Forelimb muscle (tissue), 1 donor: Measurements from ENCODE around the gene KIF19. TPM values are rescaled to one million over a fixed set of nuclear protein-coding genes. Genes with fewer than 3 reads are reported as not detected.
"Not testable (repeated sequence)": the region's sequence is repeated elsewhere in the genome, so short reads cannot be mapped to it uniquely, and the experiment has no call there.

Experiments used
- DNase-seq: peaks from one replicate; pipeline ENCODE4 v3.0.0-alpha.2; 2013; ENCODE audit warnings: low read depth
- polyA plus RNA-seq: library from polyadenylated mRNA; unstranded; fragments of 120-200 nt; gene quantifications from one replicate; pipeline ENCODE4 v1.2.1, GENCODE V29; 2013; ENCODE audit not compliant: insufficient read length

Gene KIF19, protein sequence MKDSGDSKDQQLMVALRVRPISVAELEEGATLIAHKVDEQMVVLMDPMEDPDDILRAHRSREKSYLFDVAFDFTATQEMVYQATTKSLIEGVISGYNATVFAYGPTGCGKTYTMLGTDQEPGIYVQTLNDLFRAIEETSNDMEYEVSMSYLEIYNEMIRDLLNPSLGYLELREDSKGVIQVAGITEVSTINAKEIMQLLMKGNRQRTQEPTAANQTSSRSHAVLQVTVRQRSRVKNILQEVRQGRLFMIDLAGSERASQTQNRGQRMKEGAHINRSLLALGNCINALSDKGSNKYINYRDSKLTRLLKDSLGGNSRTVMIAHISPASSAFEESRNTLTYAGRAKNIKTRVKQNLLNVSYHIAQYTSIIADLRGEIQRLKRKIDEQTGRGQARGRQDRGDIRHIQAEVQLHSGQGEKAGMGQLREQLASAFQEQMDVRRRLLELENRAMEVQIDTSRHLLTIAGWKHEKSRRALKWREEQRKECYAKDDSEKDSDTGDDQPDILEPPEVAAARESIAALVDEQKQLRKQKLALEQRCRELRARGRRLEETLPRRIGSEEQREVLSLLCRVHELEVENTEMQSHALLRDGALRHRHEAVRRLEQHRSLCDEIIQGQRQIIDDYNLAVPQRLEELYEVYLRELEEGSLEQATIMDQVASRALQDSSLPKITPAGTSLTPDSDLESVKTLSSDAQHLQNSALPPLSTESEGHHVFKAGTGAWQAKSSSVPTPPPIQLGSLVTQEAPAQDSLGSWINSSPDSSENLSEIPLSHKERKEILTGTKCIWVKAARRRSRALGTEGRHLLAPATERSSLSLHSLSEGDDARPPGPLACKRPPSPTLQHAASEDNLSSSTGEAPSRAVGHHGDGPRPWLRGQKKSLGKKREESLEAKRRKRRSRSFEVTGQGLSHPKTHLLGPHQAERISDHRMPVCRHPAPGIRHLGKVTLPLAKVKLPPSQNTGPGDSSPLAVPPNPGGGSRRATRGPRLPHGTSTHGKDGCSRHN
- 1.8 TPM for polyA plus RNA-seq

DNA sequence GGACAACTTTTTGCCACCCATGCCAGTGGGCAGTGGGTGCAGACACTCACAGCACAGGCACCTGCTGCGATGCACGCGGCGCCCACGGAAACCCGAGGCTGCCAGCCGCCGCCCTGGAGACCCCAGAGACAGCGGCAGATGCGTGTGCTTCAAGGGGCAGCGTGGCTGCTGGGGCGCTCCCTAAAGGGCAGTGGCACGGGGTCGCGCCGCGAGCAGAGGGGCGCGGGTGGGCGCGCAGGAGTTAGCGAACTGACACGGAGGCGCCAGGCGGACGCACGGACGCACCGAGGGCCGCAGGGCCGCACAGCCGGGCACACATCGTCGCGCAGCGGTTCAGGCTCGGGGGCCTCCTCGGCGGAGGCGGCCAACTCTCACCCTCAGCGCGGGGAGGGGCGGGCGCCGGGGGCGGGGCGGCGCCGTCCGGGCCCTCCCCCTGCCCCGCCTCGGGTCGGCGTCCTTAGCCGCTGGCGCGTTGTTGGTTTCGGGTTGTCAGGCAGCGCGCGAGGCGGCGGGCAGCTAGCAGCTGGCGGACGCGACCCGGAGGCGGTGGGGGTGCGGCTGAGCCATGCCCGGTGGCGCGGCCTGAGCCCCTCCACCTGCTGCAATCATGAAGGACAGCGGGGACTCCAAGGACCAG, at the start of gene KIF19:
KIF19 (plus strand) TSS at position 484 of the 637 bp plus-strand sequence; CDS start at position 608, 124 bp downstream.
- DNase-seq: no peak

DNA sequence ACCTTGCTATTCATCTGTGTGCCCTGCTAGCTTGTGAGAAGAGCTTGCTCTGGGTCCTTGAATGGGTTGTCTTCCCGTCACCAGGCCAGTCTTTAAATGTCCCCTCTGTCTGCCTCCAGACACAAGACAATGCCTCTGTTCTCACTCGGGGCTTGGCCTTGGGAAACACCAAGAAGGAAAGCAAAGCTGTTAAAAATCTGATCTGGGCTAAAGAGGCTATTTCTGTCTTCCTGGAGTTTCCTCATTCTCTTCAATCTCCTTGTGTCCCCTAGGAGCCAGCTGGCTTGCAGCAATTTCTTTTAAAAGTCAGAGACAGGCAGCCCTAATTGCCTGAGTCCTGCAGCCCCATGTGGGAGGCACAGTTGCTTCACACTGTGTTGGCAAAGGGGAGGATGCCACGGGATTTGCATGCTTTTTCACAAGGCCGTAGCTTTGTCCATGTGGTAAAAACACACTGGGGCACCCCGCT, 49.5 kb upstream of the KIF19 start:
- DNase-seq: no peak

DNA sequence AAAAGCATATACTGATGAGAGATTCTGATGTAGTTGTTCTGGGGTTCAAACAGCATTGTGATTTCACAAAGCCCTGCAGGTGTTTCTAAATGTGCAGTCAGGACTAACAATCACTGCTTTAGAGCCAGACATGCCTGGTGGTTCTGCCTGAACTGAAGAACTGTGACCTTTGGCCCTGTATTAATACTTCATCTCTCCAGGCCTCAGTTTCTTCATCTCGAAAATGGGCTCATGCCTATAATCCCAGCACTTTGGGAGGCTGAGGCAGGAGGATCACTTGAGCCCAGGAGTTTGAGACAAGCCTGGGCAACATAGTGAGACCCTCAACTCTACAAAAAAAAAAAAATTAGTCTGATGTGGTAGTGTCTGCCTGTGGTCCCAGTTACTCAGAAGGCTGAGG, 48.1 kb upstream of the KIF19 start:
- DNase-seq: no peak

DNA sequence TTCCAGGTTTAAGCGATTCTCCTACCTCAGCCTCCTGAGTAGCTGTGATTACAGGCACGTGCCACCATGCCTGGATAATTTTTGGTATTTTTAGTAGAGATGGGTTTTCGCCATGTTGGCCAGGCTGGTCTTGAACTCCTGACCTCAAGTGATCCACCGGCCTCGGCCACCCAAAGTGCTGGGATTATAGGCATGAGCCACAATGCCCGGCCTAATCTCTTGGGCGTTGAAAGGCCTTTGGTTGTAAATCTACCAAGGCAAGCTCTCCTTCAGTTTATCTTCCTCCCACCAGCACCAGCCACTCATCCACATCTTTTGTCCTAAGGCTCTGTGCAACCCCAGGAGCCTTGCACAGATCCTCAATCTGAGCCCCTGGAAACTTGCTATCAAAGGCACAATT, 46.4 kb upstream of the KIF19 start:
- DNase-seq: not testable (repeated sequence)

DNA sequence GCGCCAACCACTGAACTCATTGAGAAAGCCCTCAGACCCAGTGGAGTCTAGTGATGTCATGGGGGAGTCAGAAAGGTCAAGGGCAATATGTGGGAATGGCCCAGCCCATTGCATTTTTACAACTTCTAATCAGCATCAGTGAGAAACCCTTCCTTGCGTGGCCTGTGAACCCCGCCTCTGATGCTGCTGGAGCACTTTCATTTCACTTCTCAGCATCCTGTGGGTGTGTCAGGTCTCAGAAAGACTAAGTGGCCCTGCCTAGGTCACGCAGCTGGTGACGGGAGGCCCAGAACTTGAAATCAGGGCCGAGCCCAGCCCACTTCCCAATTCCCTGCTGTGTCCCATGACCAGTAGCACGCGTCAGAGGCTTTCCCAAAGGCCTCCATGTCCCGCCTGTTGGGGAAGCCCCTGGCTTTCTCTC, 45.9 kb upstream of the KIF19 start:
- no peak for DNase-seq

DNA sequence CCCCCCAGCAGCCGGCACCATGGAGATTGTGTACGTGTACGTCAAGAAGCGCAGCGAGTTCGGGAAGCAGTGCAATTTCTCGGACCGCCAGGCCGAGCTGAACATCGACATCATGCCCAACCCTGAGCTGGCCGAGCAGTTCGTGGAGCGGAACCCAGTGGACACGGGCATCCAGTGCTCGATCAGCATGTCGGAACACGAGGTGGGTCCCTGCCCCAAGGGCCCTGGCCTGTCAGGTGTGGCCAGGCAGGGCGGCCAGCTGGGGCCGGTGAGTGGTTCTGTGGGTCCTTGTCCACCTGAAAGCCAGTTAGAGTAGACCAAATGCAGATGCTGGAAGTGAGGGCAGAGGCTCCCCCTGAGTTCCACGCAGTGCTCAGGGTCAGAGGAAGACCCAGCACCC, 44.2 kb upstream of the KIF19 start:
- no peak for DNase-seq

DNA sequence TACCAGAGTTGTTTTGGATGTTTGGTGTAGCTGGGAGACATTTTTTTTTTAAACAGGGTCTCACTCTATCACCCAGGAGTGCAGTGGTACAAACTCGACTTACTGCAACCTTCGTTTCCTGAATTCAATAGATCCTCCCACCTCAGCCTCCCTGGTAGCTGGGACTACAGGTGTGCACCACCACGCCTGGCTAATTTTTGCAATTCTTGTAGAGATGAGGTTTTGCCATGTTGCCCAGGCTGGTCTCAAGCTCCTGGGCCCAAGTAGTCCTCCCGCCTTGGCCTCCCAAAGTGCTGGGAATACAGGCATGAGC, 43.8 kb upstream of the KIF19 start:
- not testable (repeated sequence) for DNase-seq

DNA sequence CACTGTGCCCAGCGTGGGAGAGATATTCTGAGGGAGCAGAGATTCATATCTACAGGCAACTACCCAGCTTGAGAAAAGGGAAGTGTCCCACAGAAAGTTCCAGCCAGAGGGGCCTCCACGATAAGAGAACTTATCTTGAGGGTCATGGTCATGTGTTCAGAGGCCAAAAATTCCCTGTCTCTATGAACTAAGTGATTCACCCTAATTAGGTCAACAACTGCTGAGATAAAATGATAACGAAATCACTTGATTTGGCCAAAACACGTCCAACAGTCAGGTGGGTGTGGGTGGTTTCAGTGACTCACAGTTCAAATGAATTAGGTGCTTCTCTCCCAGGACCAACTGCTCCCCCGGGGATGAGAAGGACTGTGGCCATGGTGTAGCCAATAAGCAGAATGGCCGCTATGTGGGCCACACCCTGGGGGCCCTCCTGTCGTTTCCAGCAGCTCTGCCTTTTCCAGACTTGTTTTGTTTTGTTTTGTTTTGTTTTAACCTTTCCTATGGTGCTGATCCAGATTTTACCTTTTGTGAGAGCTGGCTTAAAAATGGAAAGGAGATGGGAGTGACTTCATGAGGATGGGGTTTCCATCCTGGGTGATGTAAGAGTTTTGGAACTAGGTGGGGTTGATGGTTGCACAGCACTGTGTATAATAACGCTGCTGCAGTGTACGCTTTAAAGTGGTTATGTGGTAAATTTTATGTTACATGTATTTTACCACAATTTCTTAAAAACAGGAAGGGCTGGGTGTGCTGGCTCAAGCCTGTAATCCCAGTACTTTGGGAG, 43.2 kb upstream of the KIF19 start:
- DNase-seq: no peak

DNA sequence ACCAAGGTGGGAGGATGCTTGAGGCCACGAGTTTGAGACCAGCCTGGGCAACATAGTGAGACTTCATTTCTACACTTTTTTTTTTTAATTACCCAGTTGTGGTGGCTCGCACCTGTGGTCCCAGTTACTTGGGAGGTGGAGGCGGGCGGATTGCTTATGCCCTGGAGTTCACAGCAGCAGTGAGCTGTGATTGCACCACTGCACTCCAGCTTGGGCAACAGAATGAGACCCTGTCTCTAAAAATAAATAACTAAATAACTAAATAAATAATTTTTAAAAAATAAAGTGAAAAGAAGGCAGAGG, 42.7 kb upstream of the KIF19 start:
- DNase-seq: no peak

DNA sequence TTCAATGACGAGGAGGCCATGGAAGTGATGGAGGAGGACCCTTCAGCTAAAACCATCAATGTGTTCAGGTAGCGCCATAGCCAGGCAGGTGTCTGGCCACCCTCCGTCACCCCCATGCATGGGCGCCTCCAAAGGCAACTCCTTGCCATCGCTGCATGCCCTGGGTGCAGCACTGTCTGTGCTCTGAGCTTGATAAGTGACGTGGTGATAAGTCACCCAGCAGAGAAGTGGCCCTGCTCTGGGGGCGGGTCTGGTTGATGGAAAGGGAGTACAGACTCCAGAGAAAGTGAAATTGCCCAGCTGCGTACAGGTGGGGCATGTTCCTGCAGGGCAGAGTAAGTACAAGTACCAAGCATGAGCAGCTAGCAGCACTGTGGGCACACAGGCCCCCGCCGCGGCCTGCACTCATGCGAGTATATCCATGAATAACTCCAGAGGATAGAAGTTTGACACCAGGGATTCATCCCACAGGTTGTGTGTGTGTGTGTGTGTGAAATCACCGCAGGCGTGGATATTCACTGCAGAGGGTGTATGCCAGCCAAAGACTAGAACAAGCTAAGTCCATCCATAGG, 38.9 kb upstream of the KIF19 start:
- no peak for DNase-seq

DNA sequence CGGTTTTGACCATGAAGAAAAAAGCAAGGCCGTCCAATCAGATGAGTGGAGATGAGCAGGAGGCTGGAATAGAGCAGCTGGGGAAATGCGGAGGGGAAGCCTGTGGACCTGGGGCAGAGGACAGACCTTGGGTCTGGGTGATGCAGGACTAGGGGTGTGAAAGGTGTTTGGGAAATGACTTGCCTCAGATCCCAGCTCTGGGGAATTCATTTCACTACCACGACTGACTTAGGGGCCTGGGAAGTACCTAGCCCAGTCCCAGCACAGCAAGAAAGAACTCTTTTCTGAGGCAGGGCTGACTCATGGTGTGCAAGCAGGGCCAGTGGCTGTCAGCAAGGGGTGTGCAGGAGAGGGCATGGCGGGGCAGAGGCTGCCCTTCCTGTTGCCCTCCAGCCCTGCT, 37.2 kb upstream of the KIF19 start:
- no peak for DNase-seq

DNA sequence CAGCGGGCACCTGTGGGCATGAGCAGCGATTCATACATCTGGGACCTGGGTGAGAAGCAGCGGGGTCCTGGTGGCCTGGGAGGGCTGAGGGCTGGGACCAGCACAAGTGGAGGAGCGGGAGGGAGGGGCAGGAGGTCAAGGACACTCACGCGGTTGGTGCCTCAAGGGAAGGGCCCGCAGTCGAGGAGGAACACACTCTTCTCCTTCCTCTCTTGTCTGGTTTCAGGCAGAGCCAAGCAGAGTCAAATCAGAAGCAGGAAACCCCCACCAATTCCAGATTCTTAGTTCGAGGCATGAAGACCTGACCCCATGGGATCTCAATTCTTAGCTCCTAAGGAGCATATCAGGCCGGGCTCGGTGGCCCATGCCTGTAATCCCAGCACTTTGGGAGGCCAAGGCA, 36.3 kb upstream of the KIF19 start:
- DNase-seq: no peak

DNA sequence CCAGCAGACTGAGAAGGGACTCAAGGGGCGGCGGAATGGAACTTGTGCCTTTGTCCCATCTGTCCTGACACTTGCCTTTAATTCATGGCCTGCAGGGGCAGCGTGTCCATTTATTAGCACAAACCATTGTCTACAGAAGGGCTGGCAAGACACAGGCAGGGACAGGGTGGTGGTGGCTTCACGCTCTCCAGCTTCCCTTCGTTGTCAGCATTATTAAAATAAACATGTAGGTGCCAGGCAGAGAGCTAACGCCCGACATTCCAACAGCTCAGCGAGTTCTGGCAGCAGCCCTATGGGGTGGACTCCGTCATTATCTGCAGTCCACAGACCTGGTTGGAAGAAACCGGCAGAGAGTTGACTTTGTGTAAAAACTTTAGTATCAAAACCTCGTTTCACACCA, 35.7 kb upstream of the KIF19 start:
- no peak for DNase-seq

DNA sequence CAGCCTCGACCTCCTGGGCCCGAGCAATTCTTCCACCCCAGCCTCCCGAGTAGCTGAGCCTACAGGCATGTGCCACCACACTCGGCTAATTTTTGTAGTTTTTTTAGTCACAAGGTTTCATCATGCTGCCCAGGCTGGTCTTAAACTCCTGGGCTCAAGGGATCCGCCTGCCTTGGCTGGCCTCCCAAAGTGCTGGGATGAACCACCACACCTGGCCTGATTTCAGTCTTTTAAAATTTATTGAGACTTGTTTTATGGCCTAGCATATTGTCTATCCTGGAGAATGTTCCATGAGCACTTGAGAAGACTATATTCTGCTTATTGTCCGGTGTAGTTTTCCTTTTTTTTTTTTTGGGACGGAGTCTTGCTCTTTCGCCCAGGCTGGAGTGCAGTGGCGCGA, 33.5 kb upstream of the KIF19 start:
- no peak for DNase-seq

DNA sequence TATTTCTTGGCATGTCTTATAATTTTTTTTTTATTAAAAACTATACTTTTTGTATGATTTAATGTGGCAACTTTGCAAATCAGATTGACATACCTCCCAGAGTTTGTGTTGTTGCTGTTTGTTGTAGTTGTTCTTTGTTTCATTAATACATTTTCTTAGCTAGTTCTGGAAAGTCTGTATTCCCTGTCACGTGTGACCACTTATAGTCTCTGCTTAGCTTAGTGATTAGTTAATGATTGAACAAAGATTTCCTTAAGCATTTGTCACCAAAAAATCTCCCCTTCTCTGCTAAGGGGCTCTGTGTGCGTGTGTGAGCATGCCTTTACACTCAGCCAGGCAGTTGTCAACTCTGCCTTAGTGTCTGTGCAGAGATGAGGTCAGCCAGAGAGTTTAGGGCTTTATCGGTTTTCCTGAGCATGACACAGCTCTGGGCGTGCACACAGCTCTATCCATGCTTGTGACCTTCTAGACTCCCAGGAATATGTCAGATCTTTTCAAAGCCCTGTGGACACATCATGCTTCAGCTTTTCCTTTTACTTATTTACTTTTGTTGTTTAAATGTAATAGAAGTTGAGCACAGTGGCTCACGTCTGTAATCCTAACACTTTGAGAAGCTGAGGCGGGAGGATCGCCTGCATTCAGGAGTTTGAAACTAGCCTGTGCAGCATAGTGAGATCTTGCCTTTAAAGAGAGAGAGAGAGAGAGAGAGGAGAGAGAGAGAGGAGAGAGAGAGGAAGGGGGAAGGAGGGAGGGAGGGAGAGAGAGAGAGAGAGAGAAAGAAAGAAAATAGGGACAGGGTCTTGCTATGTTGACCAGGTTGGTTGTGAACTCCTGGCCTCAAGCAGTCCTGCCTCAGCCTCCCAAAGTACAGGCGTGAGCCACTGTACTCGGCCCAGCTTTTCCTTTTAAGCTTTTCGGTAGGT, 30.1 kb upstream of the KIF19 start:
- DNase-seq: no peak

DNA sequence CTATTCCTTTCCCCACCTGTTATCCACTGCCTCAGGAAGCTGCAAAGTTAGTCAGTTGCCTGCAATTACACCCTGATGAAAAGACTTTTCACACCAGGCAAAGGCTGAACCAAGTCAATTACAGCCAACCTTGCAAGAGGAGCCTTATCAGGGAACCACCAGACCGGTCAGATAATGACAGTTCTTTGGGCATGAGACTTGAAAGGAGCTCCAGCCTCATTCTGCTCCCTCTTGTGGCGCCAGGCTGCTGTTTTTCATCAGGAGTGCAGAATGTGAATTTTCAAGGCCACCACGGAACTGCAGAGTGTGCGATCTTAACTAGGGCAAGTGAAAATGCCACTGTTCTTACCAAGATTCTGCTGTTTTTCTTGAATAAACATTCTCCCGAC, 29.5 kb upstream of the KIF19 start:
- no peak for DNase-seq

DNA sequence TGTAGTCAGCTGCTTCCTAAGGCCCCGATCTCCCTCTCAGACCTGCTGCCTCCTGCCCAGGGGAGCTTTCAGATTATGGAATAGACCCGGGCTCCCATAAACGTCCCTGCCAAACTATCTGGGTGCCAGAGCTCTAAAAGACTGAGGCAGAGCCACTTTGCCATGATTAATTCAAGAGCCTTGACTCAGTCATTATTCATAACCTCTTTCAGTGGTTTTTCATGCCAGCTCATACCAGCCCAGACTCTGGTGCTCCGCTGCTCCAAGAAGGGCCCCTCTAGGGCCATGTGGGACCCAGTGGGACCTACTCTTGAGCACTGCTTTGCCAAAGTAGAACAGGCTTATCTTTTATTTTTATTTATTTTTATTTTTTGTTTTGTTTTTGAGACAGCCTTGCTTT, 28.1 kb upstream of the KIF19 start:
- no peak for DNase-seq

DNA sequence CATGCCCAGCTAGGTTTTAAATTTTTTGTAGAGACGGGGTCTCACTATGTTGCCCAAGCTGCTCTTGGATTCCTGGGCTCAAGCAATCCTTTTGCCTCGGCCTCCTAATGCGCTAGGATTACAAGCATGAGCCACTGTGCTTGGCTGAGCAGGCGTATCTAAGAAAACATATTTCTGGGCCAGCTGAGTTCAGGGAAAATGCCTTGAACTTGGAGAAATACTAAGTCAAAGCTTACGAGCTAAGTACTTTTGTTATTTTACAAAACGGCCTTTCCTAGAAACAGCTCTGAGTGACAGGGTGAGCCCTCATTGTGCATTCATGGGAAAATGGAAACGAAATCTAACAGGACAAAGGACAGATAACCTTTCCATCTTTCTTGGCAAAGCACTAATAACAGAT, 27.2 kb upstream of the KIF19 start:
- no peak for DNase-seq

DNA sequence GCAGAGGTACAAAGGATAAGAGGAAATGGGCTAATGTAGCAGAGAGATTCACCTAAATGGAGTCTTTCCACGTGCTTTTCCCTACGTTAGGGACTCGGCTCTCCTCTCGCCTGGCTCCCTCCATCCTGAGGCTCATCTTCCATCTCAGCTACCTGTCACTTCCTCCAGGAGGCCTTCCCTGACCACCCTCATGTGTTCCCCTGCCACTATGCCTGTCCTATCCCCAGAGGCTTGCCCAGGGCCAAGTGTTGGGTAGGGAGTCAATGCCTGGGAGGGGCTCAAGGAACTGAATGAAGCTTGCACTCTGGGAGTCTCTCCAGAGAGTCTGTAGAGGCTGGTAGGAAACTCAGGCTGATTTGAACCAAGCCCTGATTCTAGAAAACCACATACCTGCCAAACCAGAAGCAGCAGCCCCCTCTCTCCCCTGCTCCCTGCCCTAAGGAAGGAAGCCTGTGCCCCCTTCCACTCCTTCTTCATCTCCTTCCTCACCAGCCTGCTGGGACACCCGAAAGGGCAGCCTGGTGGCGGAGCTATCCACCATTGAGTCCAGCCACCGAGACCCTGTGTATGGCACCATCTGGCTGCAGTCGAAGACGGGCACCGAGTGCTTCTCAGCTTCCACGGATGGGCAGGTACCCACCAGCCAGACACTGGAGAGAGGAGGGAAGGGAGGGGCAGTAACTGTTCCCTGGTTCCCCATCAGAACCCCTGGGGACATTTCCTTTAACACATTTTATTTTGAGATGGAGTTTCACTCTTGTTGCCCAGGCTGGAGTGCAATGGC, 26.6 kb upstream of the KIF19 start:
- no peak for DNase-seq
